Brain microvascular endothelial cell (primary cell): ENCODE results near the gene TULP4.

ENCODE experiments used
- DNase-seq: peaks from one replicate; pipeline ENCODE4 v3.0.0-alpha.2; 2020
- H3K27ac ChIP-seq: fragments of 250-450 bp; sonication (Bioruptor Pico); 2 replicates; pipeline ENCODE4 v1.5.1; 2020; ENCODE audit warnings: mild to moderate bottlenecking, moderate library complexity
- H3K27me3 ChIP-seq: fragments of 250-450 bp; sonication (Bioruptor Pico); replicated peaks from 2 replicates; pipeline ENCODE4 v1.5.1; 2020; ENCODE audit warnings: mild to moderate bottlenecking
- H3K36me3 ChIP-seq: fragments of 250-450 bp; sonication (Bioruptor Pico); replicated peaks from 2 replicates; pipeline ENCODE4 v1.5.1; 2020; ENCODE audit warnings: mild to moderate bottlenecking
- H3K4me3 ChIP-seq: 2 replicates; pipeline ENCODE4 v1.5.1; 2011; ENCODE audit warnings: low read depth, mild to moderate bottlenecking, control low read depth, low read length, moderate library complexity
- in situ Hi-C: cut with HindIII; loops from 2 replicates; pipeline ENCODE4 v1.10.0; 2017; ENCODE audit warnings: low sequenced_read_pairs, low pct_ligation_motif_present
- TF ChIP-seq, protein P1 (sequence below): IDR thresholded peaks from 2 replicates; pipeline ENCODE4 v1.5.1; 2011; ENCODE audit warnings: low read depth, mild to moderate bottlenecking, moderate library complexity, low read length, control low read depth, inconsistent platforms; ENCODE audit errors: missing control alignments

The TULP4 gene

DNA sequence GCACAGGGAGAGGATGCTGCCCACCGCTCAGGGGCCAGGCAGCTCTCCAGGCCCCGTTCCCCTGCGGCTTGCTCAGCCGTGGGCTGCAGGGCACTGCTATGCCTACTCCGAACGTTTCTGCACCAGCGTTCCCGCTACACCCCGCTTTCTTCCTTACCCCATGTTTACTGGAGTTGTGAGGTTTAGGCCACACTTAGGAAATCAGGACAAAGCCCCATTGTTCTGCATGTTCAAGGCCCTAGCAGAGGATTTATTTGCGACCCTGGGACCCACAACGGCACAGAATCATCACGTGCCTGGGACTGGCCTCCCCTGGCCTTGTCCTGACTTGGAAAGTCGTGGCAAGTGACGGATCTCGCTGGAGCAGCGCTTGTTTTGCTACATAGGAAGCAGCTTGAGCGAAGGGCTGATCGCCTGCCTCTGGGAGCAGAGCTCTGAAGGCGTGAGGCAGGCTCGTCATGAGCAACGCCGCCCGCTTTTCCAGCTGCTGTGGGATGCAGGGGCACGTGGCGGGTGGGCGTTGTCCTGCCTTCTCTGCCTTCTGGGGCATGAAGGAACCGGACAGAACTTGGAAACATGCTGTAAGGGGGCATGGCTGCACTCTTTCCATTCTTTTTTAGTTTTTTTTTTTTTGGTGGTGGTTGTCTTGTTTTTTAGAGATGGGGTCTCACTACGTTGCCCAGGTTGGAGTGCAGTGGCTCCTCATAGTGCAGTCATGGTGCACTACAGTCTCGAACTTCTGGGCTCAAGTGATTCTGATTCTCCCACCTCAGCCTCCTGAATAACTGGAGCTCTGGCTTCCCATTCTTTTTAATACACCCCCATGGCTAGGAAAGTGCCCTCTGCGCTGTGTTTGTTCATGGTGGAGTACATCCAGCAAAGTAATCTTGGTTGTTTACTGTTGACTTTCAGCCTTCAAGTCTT is 233.0 kb downstream of the TULP4 start:
- in situ Hi-C loops: no loop called here
- DNase-seq: no peak
- no peak overlapping the region for H3K27ac ChIP-seq
- H3K27me3 ChIP-seq: peaks cover 1% of the 10 kb centered on the region
- no peak overlapping the region for H3K4me3 ChIP-seq
- H3K36me3 ChIP-seq: no peaks in the 10 kb centered on the region
- TF ChIP-seq, protein P1, sequence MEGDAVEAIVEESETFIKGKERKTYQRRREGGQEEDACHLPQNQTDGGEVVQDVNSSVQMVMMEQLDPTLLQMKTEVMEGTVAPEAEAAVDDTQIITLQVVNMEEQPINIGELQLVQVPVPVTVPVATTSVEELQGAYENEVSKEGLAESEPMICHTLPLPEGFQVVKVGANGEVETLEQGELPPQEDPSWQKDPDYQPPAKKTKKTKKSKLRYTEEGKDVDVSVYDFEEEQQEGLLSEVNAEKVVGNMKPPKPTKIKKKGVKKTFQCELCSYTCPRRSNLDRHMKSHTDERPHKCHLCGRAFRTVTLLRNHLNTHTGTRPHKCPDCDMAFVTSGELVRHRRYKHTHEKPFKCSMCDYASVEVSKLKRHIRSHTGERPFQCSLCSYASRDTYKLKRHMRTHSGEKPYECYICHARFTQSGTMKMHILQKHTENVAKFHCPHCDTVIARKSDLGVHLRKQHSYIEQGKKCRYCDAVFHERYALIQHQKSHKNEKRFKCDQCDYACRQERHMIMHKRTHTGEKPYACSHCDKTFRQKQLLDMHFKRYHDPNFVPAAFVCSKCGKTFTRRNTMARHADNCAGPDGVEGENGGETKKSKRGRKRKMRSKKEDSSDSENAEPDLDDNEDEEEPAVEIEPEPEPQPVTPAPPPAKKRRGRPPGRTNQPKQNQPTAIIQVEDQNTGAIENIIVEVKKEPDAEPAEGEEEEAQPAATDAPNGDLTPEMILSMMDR: no peak

DNA sequence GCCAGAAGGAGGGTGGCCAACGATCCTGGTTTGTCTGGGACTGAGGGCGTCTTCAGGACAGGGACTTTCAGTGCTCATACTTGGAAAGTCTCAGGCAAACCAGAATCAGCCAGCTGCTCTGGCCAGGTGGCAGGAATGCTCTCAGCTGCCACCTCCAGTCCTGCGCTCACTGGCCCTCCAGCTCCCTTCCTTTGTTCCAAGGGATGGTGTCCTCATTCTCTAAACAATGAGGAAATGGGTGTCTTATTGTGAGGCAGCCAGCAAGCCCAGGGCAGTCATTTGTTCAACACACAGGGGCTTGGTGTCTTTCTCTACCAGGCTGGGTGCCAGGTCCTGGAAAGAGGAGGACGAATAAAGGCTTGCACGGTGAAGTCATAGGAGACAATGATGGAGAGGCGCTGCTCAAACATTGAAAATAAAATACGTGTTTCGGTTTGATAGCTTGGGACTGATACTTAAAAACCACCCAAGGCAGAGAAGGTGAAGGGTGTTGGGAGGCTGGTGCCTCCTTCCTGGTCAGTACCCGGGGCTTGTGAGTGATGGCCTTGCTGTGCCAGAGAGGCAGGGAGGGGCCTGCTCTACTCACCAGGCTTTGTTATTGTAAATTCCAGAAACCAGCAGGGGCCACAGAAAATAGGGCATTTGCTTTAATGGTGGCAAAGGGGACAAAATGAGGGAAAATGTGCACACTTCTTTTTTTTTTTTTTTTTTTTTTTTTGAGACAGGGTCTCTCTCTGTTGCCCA is 236.3 kb downstream of the TULP4 start:
- in situ Hi-C loops: no loop called here
- Histone ChIP-seq H3K27ac (no peak overlapping the region), H3K36me3 (no peaks in the 10 kb centered on the region), H3K4me3 (no peak overlapping the region), H3K27me3 (peaks cover 1% of the 10 kb centered on the region)
- TF ChIP-seq, protein P1: no peak
- DNase-seq: no peak

GRCh38 chr6:158552055-158552795 is 240.0 kb downstream of the TULP4 start:
- in situ Hi-C loops: no loop called here
- TF ChIP-seq, protein P1: no peak
- H3K27me3 ChIP-seq: no peaks in the 10 kb centered on the region
- no peak overlapping the region for H3K27ac ChIP-seq
- H3K4me3 ChIP-seq: no peak overlapping the region
- no peaks in the 10 kb centered on the region for H3K36me3 ChIP-seq
- DNase-seq: no peak

DNA sequence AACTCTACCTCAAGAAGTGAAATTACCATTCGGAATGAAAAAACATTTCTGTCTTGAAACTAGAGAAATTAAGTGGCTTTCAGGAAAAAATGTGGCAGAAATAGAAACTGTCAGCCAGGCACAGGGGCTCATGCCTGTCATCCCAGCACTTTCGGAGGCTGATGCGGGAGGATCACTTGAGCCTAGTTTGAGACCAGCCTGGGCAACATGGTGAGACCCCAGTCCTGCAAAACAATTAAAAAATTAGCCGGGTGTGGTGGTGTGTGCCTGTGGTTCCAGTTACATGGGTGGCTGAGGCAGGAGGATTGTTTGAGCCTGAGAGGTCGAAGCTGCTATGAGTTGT is 240.5 kb downstream of the TULP4 start:
- Histone ChIP-seq H3K27ac (no peak overlapping the region), H3K27me3 (no peaks in the 10 kb centered on the region), H3K4me3 (no peak overlapping the region), H3K36me3 (no peaks in the 10 kb centered on the region)
- no peak for DNase-seq
- TF ChIP-seq, protein P1: no peak
- in situ Hi-C loops: no loop called here

DNA sequence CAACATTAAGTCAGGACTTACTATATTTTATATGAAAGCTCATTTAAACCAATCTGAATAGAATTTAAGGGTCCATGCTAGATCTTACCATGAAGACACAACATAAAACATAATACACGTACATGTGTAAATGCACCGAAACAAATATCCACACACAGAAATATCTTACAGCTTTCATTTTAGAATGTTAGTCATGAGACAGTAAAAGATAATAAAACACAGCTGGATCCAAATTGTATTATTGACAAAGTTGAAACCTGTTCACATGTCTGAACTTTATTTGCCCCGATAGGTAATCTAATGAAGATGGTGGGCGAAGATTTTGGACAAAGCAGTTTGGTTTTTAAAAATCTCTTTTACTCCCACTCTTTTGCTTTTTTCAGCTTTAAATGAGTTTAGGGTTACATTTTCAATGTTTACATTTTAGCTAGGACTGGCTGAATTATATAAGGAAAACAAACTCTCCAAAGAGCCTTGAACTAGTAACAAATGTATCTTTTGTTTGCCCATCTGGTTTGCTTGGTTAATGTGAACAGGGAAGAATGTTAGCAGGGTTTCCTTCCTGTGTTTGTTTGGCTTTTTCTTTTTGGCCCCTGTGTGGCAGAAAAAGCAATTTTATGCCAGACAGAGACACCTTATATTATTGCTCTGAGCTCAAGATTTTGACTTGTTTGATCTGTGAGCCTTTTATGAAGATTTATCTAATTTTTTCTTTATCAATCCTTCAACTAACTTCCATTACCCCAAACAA is 242.5 kb downstream of the TULP4 start:
- no peak for DNase-seq

More for the DNA sequence above, 242.5 kb downstream of the TULP4 start:
- H3K27me3 ChIP-seq: no peaks in the 10 kb centered on the region
- H3K36me3 ChIP-seq: no peaks in the 10 kb centered on the region
- TF ChIP-seq, protein P1: no peak
- no peak overlapping the region for H3K27ac ChIP-seq
- no peak overlapping the region for H3K4me3 ChIP-seq
- in situ Hi-C loops: no loop called here
